Measurements from ENCODE around the gene ACTL7A.

DNA sequence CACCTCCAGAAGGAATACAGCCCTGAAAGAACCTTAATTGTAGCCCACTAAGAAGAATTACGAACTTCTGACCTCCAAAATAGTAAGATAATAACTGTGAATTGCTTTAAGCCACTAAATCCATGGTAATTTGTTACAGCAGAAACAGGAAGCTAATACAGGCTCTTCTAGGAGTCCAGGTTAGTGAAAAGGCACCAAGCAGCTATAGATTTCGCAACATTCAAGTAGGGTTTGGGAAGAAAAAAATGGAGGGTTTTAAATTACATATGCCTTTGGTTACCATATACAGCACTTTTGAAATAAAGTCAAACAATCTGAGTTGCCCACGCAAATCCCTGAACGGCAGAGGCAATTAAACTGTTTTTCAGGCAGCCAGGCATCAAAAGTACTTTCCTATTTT is 1.7 kb upstream of the ACTL7A start:
- TF ChIP-seq, protein P1, sequence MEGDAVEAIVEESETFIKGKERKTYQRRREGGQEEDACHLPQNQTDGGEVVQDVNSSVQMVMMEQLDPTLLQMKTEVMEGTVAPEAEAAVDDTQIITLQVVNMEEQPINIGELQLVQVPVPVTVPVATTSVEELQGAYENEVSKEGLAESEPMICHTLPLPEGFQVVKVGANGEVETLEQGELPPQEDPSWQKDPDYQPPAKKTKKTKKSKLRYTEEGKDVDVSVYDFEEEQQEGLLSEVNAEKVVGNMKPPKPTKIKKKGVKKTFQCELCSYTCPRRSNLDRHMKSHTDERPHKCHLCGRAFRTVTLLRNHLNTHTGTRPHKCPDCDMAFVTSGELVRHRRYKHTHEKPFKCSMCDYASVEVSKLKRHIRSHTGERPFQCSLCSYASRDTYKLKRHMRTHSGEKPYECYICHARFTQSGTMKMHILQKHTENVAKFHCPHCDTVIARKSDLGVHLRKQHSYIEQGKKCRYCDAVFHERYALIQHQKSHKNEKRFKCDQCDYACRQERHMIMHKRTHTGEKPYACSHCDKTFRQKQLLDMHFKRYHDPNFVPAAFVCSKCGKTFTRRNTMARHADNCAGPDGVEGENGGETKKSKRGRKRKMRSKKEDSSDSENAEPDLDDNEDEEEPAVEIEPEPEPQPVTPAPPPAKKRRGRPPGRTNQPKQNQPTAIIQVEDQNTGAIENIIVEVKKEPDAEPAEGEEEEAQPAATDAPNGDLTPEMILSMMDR (conservative IDR thresholded peaks at IDR 0.05): no peak
- no peak for TF ChIP-seq ZFX (IDR thresholded peaks at IDR 0.05)

Data from C4-2B (cell line).